ENCODE results near the gene TMEM115.

The TMEM115 gene

DNA sequence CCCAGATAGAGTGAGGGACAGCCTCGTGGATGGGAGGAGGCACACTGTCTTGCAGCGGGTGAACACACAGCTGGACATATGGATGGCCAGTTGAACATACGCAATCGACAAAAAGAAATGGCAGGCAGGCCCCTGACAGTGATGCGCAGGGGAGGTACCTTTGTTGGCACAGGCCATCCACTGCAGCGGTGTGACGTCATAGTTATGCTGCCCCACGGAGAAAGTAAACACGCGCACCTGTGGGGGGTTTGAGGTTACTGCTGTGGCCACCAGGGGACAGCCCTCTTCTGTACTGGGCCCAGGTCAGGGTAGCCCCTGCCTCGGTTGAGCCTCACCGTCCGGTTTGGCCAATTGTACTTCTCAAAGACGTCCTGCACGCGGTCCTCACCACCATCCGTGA is 19.4 kb upstream of the TMEM115 start:
- TF ChIP-seq, protein P1, sequence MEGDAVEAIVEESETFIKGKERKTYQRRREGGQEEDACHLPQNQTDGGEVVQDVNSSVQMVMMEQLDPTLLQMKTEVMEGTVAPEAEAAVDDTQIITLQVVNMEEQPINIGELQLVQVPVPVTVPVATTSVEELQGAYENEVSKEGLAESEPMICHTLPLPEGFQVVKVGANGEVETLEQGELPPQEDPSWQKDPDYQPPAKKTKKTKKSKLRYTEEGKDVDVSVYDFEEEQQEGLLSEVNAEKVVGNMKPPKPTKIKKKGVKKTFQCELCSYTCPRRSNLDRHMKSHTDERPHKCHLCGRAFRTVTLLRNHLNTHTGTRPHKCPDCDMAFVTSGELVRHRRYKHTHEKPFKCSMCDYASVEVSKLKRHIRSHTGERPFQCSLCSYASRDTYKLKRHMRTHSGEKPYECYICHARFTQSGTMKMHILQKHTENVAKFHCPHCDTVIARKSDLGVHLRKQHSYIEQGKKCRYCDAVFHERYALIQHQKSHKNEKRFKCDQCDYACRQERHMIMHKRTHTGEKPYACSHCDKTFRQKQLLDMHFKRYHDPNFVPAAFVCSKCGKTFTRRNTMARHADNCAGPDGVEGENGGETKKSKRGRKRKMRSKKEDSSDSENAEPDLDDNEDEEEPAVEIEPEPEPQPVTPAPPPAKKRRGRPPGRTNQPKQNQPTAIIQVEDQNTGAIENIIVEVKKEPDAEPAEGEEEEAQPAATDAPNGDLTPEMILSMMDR (IDR thresholded peaks at IDR 0.05; ENCODE audit: low read depth, low read length, missing control alignments), result no peak
- in situ Hi-C loops (cut with HindIII; ENCODE audit: low sequenced_read_pairs), result no loop called here
- H3K4me3 ChIP-seq (ENCODE audit: low read depth, low read length), result no peak overlapping the region
- DNase-seq (ENCODE audit: low read depth), result no peak

DNA sequence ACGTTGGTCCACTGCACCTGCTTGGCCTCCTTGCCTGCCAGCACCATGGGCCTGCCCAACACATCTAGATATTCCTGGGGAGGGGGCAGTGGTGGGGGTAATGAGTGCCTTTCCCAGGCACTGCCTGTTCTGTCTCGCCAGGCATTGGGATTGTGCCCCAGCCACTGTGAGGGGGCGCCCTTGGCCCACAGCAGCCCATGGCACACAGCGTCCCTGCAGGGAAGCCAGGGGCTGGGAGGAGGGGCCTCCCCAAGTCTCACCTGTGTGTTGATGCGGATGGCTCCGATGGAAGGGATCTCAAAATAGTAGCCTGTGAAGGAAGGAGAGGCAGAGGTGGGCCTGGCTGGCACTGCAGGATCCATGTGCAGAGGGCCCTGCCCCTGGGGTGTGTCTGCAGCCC is 18.7 kb upstream of the TMEM115 start:
- in situ Hi-C loops (cut with HindIII; ENCODE audit: low sequenced_read_pairs), result no loop called here
- TF ChIP-seq, protein P1 (IDR thresholded peaks at IDR 0.05; ENCODE audit: low read depth, low read length, missing control alignments), result no peak
- H3K4me3 ChIP-seq (ENCODE audit: low read depth, low read length), result no peak overlapping the region
- no peak for DNase-seq (ENCODE audit: low read depth)

DNA sequence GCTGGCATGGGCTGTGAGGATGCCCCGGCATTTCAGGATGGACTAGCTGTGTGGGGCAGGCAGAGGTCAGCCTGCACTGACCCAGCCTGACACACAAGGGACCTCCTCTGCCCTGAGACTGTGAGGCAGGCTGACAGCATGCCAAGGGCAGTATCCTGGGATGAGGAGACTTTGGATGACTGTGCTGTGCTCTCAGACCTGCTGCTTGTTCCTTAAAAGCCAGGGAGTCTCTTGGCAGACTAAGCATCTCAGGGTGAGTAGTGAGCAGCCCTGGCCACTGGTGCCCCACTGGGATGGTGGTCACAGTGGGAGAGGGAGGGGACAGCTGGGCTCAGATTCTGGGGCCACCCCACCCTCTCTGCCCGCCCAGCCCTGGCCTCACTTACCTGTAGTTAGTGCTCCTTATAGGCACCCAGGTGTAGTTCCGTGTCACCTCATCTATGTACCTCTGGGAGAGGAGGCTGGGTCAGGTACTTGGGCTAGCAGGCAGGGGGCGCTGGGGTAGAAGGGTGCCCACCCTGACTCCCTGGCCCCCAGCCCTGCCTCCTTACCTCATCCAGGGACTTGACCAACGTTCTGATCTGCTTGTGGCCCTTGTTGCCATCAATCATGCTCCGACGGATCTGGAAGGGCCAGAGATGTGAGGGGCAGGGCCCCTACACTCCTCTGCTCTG is 16.1 kb upstream of the TMEM115 start:
- H3K4me3 ChIP-seq (ENCODE audit: low read depth, low read length), result no peak overlapping the region
- no peak for DNase-seq (ENCODE audit: low read depth)
- TF ChIP-seq, protein P1 (IDR thresholded peaks at IDR 0.05; ENCODE audit: low read depth, low read length, missing control alignments), result no peak
- in situ Hi-C loops (cut with HindIII; ENCODE audit: low sequenced_read_pairs), result no loop called here

DNA sequence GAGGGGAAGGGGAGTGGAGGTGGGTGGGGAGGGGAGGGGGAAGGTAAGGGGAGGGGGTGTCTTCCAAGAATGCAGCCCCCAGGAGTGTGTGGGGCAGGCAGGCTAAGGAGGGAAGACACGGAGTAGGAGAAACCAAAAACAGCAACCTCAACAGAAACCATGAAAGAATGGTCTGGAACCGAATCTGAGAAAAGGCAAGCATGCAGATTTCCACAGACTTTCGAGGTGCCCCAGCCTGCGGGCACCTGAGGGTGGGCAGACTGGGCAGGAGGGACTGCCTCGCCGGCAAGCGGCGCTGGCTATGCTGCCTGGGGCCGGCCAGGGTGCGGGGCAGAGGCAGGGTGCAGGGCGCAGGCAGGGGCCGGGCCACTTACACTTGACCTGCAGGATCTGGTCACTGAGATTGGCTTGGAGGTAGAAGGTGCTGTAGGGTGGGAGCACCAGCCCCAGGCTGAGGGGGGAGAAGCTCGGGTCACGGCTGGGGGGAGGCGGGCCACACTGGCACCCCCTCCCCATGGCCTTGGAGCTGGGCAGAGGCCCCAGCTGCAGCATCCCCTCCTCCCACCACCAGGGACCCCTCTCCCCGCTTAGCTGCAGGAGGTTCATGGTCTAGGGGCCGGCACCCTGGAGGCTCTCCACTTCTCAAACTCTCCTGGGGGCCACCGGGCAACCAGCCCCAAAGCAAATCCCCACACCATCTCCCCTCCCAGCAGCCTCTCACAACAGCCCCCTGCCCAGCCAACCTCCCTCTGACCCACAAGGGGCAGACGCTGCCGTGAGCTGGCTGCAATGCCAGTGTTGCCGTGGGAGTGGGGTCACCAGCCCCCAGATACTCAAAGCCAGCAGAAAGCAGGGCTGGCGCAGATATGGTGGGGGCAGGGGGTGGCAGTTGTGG is 15.3 kb upstream of the TMEM115 start:
- in situ Hi-C loops (cut with HindIII; ENCODE audit: low sequenced_read_pairs), result no loop called here
- TF ChIP-seq, protein P1 (IDR thresholded peaks at IDR 0.05; ENCODE audit: low read depth, low read length, missing control alignments), result no peak
- no peak for DNase-seq (ENCODE audit: low read depth)

DNA sequence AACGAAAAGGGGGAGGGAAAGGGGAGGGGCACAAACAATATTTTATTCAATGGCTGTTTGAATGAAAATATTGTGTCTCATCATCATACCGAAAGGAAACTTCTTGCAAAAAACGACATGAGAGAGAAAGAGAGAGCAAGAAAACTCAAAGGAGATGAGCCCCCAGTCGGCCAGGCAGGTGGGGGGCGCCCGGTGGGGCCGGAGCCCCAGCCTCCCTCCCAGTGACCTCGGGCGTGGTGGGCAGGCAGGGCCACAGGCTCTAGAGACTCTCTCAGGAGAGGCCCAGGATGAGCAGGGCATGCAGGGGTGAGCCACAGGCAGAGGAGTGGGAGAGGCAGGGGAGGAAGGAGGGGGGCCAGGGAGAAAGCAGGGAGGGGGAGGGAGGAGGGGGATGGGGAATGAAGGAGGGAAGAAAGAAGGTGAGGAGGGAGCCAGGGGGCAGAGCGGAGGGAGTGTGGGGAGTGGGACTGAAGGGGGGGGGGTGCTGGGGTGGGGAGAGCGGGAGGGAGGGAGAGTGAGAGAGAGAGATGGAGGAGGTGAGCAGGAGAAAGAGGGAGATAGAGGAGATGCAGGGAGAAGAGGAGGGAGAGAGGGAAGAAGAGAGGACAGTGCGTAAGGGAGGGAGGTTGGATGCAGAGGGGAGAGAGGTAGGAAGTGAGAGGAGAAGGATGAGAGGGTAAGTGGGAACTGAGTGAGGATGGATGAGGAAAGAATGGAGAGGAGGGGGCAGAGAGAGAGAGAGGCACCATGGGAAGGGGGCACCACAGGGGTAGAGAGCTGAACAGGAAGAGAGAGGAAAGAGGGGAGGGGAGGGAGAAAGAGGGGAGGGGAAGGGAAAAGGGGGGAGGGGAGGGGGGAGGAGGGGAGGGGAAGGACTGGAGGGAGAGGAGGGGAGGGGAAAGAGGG is 14.1 kb upstream of the TMEM115 start:
- in situ Hi-C loops (cut with HindIII; ENCODE audit: low sequenced_read_pairs), result no loop called here
- DNase-seq (ENCODE audit: low read depth), result no peak
- H3K4me3 ChIP-seq (ENCODE audit: low read depth, low read length), result no peak overlapping the region
- TF ChIP-seq, protein P1 (IDR thresholded peaks at IDR 0.05; ENCODE audit: low read depth, low read length, missing control alignments), result no peak

More for the DNA sequence above, 15.3 kb upstream of the TMEM115 start:
- no peak overlapping the region for H3K4me3 ChIP-seq (ENCODE audit: low read depth, low read length)

DNA sequence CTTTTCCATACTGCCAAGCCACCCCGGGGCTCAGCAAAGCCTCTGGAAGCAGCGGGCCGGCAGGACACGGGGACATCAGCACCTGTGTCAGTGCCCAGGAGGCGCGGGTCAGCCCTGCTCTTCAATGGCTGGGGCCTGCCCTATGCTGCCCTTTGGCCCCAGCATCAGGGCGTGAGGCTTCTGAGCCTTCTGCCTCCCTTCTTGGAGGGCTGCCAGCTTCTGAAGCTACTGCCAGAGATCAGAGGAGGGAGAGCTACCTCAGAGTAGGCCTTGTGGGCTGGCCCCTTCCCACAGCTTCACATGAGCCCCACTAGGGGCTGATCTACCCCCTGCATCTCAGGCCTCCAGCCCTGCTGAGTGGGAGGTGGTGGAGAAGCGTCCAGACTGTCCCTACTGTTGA is 13.0 kb upstream of the TMEM115 start:
- DNase-seq (ENCODE audit: low read depth), result no peak
- TF ChIP-seq, protein P1 (IDR thresholded peaks at IDR 0.05; ENCODE audit: low read depth, low read length, missing control alignments), result no peak
- in situ Hi-C loops (cut with HindIII; ENCODE audit: low sequenced_read_pairs), result no loop called here
- no peak overlapping the region for H3K4me3 ChIP-seq (ENCODE audit: low read depth, low read length)
